Hepatocyte (in vitro differentiated cells): ENCODE results near the gene DAAM2.

Source experiments
- EZH2 ChIP-seq: fragments of 200-600 bp; sonication (generic); IDR thresholded peaks from 2 replicates; pipeline ENCODE4 v1.6.1; 2016; ENCODE audit warnings: antibody characterized with exemption, mild to moderate bottlenecking, borderline replicate concordance
- TF ChIP-seq, protein P1 (sequence below): fragments of 200-600 bp; sonication (generic); IDR thresholded peaks from 2 replicates; pipeline ENCODE4 v1.5.1; 2016; ENCODE audit warnings: antibody characterized with exemption, mild to moderate bottlenecking; ENCODE audit not compliant: poor library complexity

DNA sequence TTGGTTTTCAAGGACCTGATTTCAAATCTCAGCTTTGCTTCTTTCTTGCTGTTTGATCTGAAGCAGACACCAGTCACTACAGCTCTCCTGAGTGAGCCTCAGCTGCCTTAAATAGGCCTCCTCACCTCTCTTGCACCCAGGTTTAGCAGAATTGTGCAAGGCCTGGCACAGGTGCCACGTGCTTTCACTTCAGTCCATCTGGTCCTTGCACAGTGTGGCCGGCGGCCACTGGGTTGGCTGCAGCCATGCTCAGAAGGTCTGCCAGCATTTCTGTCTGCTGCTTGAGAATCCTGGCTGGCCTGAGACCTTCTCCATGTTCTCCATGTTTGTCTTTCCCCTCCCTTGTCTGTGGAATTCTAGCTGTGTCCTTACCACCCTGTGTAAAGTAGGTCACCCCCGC, 14.5 kb upstream of the DAAM2 start:
- TF ChIP-seq, protein P1, sequence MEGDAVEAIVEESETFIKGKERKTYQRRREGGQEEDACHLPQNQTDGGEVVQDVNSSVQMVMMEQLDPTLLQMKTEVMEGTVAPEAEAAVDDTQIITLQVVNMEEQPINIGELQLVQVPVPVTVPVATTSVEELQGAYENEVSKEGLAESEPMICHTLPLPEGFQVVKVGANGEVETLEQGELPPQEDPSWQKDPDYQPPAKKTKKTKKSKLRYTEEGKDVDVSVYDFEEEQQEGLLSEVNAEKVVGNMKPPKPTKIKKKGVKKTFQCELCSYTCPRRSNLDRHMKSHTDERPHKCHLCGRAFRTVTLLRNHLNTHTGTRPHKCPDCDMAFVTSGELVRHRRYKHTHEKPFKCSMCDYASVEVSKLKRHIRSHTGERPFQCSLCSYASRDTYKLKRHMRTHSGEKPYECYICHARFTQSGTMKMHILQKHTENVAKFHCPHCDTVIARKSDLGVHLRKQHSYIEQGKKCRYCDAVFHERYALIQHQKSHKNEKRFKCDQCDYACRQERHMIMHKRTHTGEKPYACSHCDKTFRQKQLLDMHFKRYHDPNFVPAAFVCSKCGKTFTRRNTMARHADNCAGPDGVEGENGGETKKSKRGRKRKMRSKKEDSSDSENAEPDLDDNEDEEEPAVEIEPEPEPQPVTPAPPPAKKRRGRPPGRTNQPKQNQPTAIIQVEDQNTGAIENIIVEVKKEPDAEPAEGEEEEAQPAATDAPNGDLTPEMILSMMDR: no peak
- TF ChIP-seq EZH2: no peak
